Right lobe of liver (tissue), 4 donors: Measurements from ENCODE around the gene PGM2L1.

Source experiments
- POLR2A ChIP-seq: fragments of 450-650 bp; IDR thresholded peaks from one replicate; pipeline ENCODE4 v1.6.1; 2017; ENCODE audit warnings: antibody characterized with exemption, mild to moderate bottlenecking
- TF ChIP-seq, protein P1 (sequence below), 4 donors: fragments of 200-600 bp in 3 of 4; fragments of 450-650 bp in 1 of 4; IDR thresholded peaks; one replicate each; pipeline versions ENCODE4 v1.5.1 to v1.8.0; 2016 to 2022; ENCODE audit warnings: antibody characterized with exemption in 4 of 4, mild to moderate bottlenecking in 2 of 4
- donor health status: DM: no; HTN: no; CAD: no.
- donor health status: DM: no; HTN: no; CAD: no.
- donor health status: DM: no; HTN: yes; CAD: no.

GRCh38 chr11:74307434-74307833 is 90.8 kb downstream of the PGM2L1 start:
- TF ChIP-seq, protein P1, sequence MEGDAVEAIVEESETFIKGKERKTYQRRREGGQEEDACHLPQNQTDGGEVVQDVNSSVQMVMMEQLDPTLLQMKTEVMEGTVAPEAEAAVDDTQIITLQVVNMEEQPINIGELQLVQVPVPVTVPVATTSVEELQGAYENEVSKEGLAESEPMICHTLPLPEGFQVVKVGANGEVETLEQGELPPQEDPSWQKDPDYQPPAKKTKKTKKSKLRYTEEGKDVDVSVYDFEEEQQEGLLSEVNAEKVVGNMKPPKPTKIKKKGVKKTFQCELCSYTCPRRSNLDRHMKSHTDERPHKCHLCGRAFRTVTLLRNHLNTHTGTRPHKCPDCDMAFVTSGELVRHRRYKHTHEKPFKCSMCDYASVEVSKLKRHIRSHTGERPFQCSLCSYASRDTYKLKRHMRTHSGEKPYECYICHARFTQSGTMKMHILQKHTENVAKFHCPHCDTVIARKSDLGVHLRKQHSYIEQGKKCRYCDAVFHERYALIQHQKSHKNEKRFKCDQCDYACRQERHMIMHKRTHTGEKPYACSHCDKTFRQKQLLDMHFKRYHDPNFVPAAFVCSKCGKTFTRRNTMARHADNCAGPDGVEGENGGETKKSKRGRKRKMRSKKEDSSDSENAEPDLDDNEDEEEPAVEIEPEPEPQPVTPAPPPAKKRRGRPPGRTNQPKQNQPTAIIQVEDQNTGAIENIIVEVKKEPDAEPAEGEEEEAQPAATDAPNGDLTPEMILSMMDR (IDR thresholded peaks at IDR 0.05) = no peak
- no peak for TF ChIP-seq POLR2A
